ENCODE results near the gene LDHA.

DNA sequence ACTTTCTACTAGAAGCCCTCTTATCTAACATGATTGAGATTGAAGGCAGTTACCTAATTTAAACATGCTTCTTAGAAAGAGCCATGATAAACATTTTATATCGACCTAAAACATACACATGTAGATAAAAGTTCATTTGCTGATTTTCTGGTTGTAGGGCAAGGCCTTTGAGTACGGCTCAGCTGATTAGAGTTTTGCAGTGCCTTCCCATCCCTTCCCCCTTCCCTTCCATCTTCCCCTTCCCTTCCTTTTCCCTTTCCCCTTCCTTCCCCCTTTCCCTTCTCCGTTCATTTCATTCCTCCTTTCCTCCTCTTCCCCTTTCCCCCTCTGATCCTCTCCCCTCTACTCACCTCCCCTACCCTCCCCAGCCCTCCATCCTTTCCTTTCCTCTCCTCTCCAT is 22.1 kb downstream of the LDHA start:
- TF ChIP-seq, protein P1, sequence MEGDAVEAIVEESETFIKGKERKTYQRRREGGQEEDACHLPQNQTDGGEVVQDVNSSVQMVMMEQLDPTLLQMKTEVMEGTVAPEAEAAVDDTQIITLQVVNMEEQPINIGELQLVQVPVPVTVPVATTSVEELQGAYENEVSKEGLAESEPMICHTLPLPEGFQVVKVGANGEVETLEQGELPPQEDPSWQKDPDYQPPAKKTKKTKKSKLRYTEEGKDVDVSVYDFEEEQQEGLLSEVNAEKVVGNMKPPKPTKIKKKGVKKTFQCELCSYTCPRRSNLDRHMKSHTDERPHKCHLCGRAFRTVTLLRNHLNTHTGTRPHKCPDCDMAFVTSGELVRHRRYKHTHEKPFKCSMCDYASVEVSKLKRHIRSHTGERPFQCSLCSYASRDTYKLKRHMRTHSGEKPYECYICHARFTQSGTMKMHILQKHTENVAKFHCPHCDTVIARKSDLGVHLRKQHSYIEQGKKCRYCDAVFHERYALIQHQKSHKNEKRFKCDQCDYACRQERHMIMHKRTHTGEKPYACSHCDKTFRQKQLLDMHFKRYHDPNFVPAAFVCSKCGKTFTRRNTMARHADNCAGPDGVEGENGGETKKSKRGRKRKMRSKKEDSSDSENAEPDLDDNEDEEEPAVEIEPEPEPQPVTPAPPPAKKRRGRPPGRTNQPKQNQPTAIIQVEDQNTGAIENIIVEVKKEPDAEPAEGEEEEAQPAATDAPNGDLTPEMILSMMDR (IDR thresholded peaks at IDR 0.05): no peak
- TF ChIP-seq POLR2AphosphoS2 (conservative IDR thresholded peaks at IDR 0.05; ENCODE audit: low read length) (no peak), RAD21 (conservative IDR thresholded peaks at IDR 0.05 in 1 of 2, IDR thresholded peaks at IDR 0.05 in 1 of 2) (no peak), HEYL (CRISPR knock-in tag; IDR thresholded peaks at IDR 0.05) (no peak), SREBF2 (IDR thresholded peaks at IDR 0.05) (no peak), POLR2A (IDR thresholded peaks at IDR 0.05; ENCODE audit: low read length) (no peak), GATA3 (IDR thresholded peaks at IDR 0.05; ENCODE audit: borderline replicate concordance) (no peak), MAFK (IDR thresholded peaks at IDR 0.05; ENCODE audit: partially characterized antibody) (no peak), EP300 (IDR thresholded peaks at IDR 0.05) (no peak), ESRRA (IDR thresholded peaks at IDR 0.05; ENCODE audit: borderline replicate concordance, low read length) (no peak), REST (IDR thresholded peaks at IDR 0.05) (no peak)
- TF ChIP-seq, protein P2, sequence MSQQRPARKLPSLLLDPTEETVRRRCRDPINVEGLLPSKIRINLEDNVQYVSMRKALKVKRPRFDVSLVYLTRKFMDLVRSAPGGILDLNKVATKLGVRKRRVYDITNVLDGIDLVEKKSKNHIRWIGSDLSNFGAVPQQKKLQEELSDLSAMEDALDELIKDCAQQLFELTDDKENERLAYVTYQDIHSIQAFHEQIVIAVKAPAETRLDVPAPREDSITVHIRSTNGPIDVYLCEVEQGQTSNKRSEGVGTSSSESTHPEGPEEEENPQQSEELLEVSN (IDR thresholded peaks at IDR 0.05; ENCODE audit: borderline replicate concordance, low read depth): no peak

Measured in A549 (cell line).